ENCODE data around the gene HBM. TPM values are rescaled to one million over a fixed set of nuclear protein-coding genes. Genes with fewer than 3 reads are reported as not detected.

Gene HBM
- total RNA-seq, 1 experiment from 2014 or later = not detected

DNA sequence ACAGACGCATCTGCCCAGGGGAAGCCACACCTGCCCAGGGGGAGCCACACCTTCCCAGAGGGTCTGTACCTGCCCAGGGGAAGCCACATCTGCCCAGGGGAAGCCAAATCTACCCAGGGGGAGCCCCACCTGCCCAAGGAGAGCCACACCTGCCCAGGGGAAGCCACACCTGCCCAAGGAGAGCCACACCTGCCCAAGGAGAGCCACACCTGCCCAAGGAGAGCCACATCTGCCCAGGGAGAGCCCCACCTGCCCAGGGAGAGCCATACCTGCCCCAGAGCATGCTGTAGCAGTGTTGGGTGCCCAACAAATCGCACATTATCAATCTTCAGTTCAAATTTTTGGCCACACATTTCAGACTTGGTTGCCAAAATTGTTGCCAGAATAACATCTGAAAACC is 46.9 kb upstream of the HBM start:
- TF ChIP-seq EZH2 (IDR thresholded peaks at IDR 0.05; ENCODE audit: low read depth) = no peak
- TF ChIP-seq, protein P1, sequence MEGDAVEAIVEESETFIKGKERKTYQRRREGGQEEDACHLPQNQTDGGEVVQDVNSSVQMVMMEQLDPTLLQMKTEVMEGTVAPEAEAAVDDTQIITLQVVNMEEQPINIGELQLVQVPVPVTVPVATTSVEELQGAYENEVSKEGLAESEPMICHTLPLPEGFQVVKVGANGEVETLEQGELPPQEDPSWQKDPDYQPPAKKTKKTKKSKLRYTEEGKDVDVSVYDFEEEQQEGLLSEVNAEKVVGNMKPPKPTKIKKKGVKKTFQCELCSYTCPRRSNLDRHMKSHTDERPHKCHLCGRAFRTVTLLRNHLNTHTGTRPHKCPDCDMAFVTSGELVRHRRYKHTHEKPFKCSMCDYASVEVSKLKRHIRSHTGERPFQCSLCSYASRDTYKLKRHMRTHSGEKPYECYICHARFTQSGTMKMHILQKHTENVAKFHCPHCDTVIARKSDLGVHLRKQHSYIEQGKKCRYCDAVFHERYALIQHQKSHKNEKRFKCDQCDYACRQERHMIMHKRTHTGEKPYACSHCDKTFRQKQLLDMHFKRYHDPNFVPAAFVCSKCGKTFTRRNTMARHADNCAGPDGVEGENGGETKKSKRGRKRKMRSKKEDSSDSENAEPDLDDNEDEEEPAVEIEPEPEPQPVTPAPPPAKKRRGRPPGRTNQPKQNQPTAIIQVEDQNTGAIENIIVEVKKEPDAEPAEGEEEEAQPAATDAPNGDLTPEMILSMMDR (conservative IDR thresholded peaks at IDR 0.05) = no peak
- Histone ChIP-seq H3K36me3 (ENCODE audit: low read depth) (peaks cover 10% of the 10 kb centered on the region; the same call in 1 of the 2 replicates), H4K20me1 (ENCODE audit: insufficient read depth) (peaks cover 29% of the 10 kb centered on the region), H3K4me3 (no peak overlapping the region), H3K79me2 (ENCODE audit: low read depth) (no peaks in the 10 kb centered on the region; the same call in 1 of the 2 replicates), H3K27me3 (ENCODE audit: insufficient read depth, low read depth) (no peaks in the 10 kb centered on the region), H3K9me3 (ENCODE audit: insufficient read depth, low read depth) (no peaks in the 10 kb centered on the region), H2AFZ (no peak overlapping the region), H3K4me2 (no peak overlapping the region), H3F3A (ENCODE audit: insufficient read depth, low read depth) (peaks cover 8% of the 10 kb centered on the region), H3K9me2 (ENCODE audit: insufficient read depth) (no peaks in the 10 kb centered on the region), H3K4me1 (replicated peaks; ENCODE audit: insufficient read depth) (peaks cover 8% of the 10 kb centered on the region), H3K27ac (no peak overlapping the region)
- intact Hi-C loops (cut with micrococcal nuclease; ENCODE audit: unreplicated experiment) = no loop called here
- POLR2A ChIA-PET (ENCODE audit: unreplicated experiment) = no interaction called here
- no peak for DNase-seq
- BruUV-seq (replicated peaks) = no TSS peak
- CTCF ChIA-PET = no interaction called here

GRCh38 chr16:119295-119694 is 46.5 kb upstream of the HBM start:
- Histone ChIP-seq H3F3A (ENCODE audit: insufficient read depth, low read depth) (peaks cover 8% of the 10 kb centered on the region), H3K36me3 (ENCODE audit: low read depth) (peaks cover 10% of the 10 kb centered on the region; the same call in 1 of the 2 replicates), H3K9me2 (ENCODE audit: insufficient read depth) (no peaks in the 10 kb centered on the region), H3K4me3 (no peak overlapping the region), H3K27ac (no peak overlapping the region), H3K27me3 (ENCODE audit: insufficient read depth, low read depth) (no peaks in the 10 kb centered on the region), H2AFZ (no peak overlapping the region), H3K9me3 (ENCODE audit: insufficient read depth, low read depth) (no peaks in the 10 kb centered on the region), H4K20me1 (ENCODE audit: insufficient read depth) (peaks cover 29% of the 10 kb centered on the region), H3K4me2 (no peak overlapping the region), H3K4me1 (replicated peaks; ENCODE audit: insufficient read depth) (peaks cover 3% of the 10 kb centered on the region; the same call in 1 of the 2 replicates), H3K79me2 (ENCODE audit: low read depth) (no peaks in the 10 kb centered on the region; the same call in 1 of the 2 replicates)
- intact Hi-C loops (cut with micrococcal nuclease; ENCODE audit: unreplicated experiment) = no loop called here
- POLR2A ChIA-PET (ENCODE audit: unreplicated experiment) = interaction anchor here (0.6 to 0.7 kb wide), 2 partner anchors 10 to 38 kb away, joined by 3 to 4 read pairs; no protein-coding TSS in a partner anchor
- CTCF ChIA-PET = no interaction called here
- no TSS peak for BruUV-seq (replicated peaks)
- TF ChIP-seq, protein P1 (conservative IDR thresholded peaks at IDR 0.05) = no peak
- no peak for TF ChIP-seq EZH2 (IDR thresholded peaks at IDR 0.05; ENCODE audit: low read depth)
- DNase-seq = no peak

DNA sequence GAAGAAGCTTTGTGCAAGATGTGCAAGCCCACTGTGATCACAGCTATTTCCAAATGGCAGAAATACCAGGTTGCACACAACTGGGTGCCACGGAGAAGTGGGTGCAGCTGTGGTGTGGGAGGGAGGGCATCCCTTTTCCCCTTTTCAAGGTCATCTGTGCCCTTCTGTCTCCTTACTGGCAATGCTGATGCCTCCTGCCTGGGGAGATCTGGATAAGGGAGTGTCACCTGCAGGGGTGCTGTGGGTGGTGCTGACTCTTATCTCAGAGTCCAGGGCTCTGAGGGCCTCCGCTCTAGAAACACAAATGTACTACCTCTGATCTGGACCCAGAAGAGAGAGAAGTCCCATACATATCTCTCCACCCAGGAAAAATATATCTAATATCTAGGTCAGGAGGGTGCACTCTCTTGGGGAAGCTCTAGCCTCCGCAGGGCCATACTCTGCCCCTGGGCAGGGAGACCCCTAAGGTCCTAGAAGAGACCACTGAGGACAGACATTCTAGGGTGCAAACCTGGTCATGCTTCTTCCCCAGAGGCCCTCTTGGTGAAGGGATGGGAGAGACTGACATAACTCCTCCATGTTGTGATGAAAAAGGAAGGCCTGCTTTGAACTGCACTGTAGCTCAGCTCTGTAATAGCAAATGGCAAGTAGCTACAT is 45.8 kb upstream of the HBM start:
- POLR2A ChIA-PET (ENCODE audit: unreplicated experiment) = interaction anchor here (0.6 to 0.7 kb wide), 5 partner anchors 11 to 62 kb away, joined by 3 to 7 read pairs (median 4); no protein-coding TSS in a partner anchor
- Histone ChIP-seq H3K27me3 (ENCODE audit: insufficient read depth, low read depth) (no peaks in the 10 kb centered on the region), H3K9me2 (ENCODE audit: insufficient read depth) (no peaks in the 10 kb centered on the region), H3K36me3 (ENCODE audit: low read depth) (peaks cover 10% of the 10 kb centered on the region; the same call in 1 of the 2 replicates), H4K20me1 (ENCODE audit: insufficient read depth) (peaks cover 29% of the 10 kb centered on the region), H2AFZ (no peak overlapping the region), H3K9me3 (ENCODE audit: insufficient read depth, low read depth) (no peaks in the 10 kb centered on the region), H3K4me2 (no peak overlapping the region), H3K79me2 (ENCODE audit: low read depth) (no peaks in the 10 kb centered on the region; the same call in 1 of the 2 replicates), H3K4me1 (replicated peaks; ENCODE audit: insufficient read depth) (no peaks in the 10 kb centered on the region), H3F3A (ENCODE audit: insufficient read depth, low read depth) (peaks cover 8% of the 10 kb centered on the region), H3K27ac (no peak overlapping the region), H3K4me3 (no peak overlapping the region)
- no TSS peak for BruUV-seq (replicated peaks)
- intact Hi-C loops (cut with micrococcal nuclease; ENCODE audit: unreplicated experiment) = no loop called here
- CTCF ChIA-PET = no interaction called here
- TF ChIP-seq EZH2 (IDR thresholded peaks at IDR 0.05; ENCODE audit: low read depth) = no peak
- TF ChIP-seq, protein P1 (conservative IDR thresholded peaks at IDR 0.05) = no peak
- DNase-seq = no peak

Measured in PC-9 (cell line).